Dendritic cell treated with granulocyte-macrophage colony-stimulating factor and Interleukin-4, amounts not matched to agents 40 ng/mL and 50 ng/mL, for 4 days (primary cell): ENCODE data around the gene TEX2.
"Not testable (repeated sequence)": the region's sequence is repeated elsewhere in the genome, so short reads cannot be mapped to it uniquely, and the experiment has no call there.

Experiments
- H3K27ac Mint-ChIP-seq: one replicate; pipeline ENCODE4 v1.8.0; 2022; ENCODE audit warnings: mild to moderate bottlenecking, mixed read lengths
- H3K27me3 Mint-ChIP-seq: one replicate; pipeline ENCODE4 v1.8.0; 2022; ENCODE audit warnings: mild to moderate bottlenecking, mixed read lengths
- H3K36me3 Mint-ChIP-seq: one replicate; pipeline ENCODE4 v1.8.0; 2022; ENCODE audit warnings: low read depth, mixed read lengths
- H3K4me1 Mint-ChIP-seq: one replicate; pipeline ENCODE4 v1.8.0; 2022; ENCODE audit warnings: low read depth, mixed read lengths
- H3K4me3 Mint-ChIP-seq: one replicate; pipeline ENCODE4 v1.8.0; 2022; ENCODE audit warnings: mild to moderate bottlenecking, moderate library complexity, mixed read lengths
- H3K9me3 Mint-ChIP-seq: one replicate; pipeline ENCODE4 v1.8.0; 2022; ENCODE audit warnings: mixed read lengths
- intact Hi-C: fragments of 100-400 bp; cut with micrococcal nuclease; formaldehyde crosslinking; loops from one replicate; pipeline ENCODE4 v1.15.0; 2022

The TEX2 gene

GRCh38 chr17:64185101-64185500 lies 78.0 kb downstream of the TEX2 start:
- intact Hi-C loops = no loop called here
- Mint-ChIP-seq H3K27me3 (no peaks in the 10 kb centered on the region), H3K4me3 (no peak overlapping the region), H3K36me3 (peaks cover 15% of the 10 kb centered on the region), H3K4me1 (peaks cover 56% of the 10 kb centered on the region), H3K27ac (peak overlapping the region; percentile 59), H3K9me3 (no peaks in the 10 kb centered on the region)

- intact Hi-C loops = no loop called here
- peaks cover 18% of the 10 kb centered on the region for H3K36me3 Mint-ChIP-seq
- no peak overlapping the region for H3K4me3 Mint-ChIP-seq
- H3K27me3 Mint-ChIP-seq = no peaks in the 10 kb centered on the region
- no peaks in the 10 kb centered on the region for H3K9me3 Mint-ChIP-seq
- peaks cover 68% of the 10 kb centered on the region for H3K4me1 Mint-ChIP-seq
- peak overlapping the region; percentile 39 for H3K27ac Mint-ChIP-seq
Observed at GRCh38 chr17:64183815-64184214, 79.2 kb downstream of the TEX2 start.

DNA sequence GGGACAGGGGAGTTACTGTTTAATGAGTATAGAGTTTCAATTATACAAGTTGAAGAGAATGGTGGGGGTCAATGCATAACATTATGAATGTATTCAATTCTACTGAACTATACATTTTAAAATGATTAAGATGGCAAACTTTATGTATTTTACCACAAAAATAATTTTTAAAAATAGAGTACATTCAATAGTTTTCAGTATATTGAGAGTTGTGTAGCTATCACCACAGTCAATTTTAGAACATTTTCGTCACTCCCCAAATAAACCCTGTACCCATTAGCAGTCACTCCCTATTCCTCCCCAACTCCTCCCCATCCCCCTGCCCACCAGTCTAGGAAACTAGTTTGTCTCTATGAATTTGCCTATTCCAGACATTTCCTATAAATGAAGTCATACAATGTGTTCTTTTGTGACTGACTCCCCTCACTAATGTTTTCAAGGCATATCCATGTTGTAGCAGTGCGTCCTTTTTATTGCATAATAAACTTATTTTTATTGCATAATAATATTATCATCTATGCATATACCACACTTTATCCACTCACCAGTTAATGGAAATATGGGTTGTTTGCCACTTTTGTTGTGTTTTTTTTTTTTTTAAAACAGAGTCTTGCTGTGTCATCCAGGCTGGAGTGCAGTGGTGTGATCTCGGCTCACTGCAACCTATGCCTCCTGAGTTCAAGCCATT lies 80.6 kb downstream of the TEX2 start:
- H3K36me3 Mint-ChIP-seq = peaks cover 14% of the 10 kb centered on the region
- H3K9me3 Mint-ChIP-seq = no peaks in the 10 kb centered on the region
- peak overlapping the region; percentile 58 for H3K27ac Mint-ChIP-seq
- intact Hi-C loops = no loop called here
- no peaks in the 10 kb centered on the region for H3K27me3 Mint-ChIP-seq
- H3K4me1 Mint-ChIP-seq = peaks cover 76% of the 10 kb centered on the region
- no peak overlapping the region for H3K4me3 Mint-ChIP-seq

DNA sequence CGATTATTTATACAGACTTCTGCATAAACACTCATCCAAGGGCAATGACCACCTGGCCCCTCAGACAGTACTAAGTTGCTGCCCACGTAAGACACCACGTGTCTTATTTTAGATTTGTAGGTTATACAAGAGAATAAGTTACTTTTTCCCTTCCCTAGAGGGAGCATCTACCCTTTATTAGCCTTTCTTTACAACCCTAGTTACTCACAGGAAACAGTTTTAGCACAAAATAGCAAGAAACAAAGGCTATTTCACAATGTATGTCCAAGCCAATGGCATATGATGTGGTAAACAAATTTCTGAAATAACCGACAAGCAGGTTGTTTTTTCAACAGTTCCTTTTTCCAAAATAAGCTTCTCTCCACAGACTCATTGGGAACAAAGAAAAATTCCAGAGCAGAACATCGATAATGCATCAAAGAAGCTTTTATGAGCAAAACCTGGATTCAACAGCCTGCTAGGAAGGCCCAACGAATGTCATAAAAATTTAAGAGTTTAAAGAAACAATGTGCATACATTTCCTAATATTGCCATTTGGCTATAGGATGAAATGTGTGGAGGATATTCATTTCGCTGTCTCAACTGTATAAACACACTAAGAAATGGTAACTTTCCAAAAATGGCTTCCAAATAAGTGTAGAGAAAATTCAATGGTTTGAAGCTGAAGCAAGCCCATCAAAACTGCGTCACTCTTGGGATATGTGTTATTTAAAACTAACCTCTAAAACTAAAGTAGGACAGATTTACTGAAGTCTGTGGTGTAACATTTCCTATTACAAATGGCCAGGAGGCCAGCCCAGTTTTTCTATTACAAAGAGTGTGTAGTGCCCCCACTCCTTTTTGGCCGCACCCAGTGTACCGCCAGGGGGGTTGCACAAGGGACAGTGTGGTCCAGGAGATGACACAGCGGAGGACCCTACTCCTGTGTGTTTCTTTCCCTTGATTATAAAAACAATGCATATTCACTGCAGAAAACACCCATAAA lies 82.7 kb downstream of the TEX2 start:
- intact Hi-C loops = no loop called here
- H3K4me1 Mint-ChIP-seq = peaks cover 76% of the 10 kb centered on the region
- H3K27ac Mint-ChIP-seq = peak overlapping the region; percentile 60
- peaks cover 9% of the 10 kb centered on the region for H3K36me3 Mint-ChIP-seq
- H3K27me3 Mint-ChIP-seq = no peaks in the 10 kb centered on the region
- H3K9me3 Mint-ChIP-seq = no peaks in the 10 kb centered on the region
- H3K4me3 Mint-ChIP-seq = no peak overlapping the region

- H3K4me3 Mint-ChIP-seq, intact Hi-C loops, H3K9me3 Mint-ChIP-seq, H3K27me3 Mint-ChIP-seq, H3K36me3 Mint-ChIP-seq: not testable (repeated sequence)
- peak overlapping the region; percentile 60 for H3K27ac Mint-ChIP-seq
- H3K4me1 Mint-ChIP-seq = peaks cover 77% of the 10 kb centered on the region
Observed at GRCh38 chr17:64179024-64179423, 84.0 kb downstream of the TEX2 start.

DNA sequence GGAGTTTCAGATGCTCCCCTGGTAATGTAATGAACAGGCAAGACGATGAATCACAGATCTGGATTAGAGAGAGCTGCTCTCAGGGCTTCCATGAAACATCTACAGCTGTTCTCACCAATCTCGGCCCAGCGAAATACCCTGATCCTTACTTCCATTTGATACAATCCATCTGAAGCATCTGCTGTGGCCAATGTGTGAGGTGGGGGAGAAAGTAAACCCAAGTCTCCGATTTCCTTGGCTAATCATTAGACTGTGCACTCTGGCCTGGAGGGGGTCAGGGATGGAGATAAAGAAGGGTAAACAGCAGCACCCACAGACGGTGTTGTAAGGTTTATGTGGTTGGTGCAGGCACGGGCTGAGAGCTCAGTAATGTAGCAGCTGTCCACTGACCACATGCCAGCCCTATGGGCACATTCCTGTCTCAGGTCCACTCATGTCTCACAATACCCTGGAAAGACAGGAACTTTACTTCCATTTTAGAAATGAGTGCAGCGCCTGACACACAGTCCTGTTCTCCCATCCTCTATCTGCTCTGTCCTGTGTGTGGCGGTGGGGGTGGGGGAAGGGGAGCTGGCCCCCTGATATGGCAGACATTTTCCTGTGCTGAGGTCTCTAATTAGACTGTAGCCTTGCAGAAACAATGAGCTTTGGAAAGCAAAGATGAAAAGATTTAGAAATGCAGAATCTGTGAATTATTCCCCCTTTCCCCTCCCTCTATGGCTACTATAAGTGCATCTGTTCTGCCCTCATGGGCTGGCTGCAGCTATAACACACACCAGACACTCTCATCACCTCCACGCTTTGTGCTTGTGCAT lies 84.8 kb downstream of the TEX2 start:
- Mint-ChIP-seq H3K27me3 (no peaks in the 10 kb centered on the region), H3K27ac (peak overlapping the region; percentile 0), H3K36me3 (peaks cover 9% of the 10 kb centered on the region), H3K4me3 (no peak overlapping the region), H3K4me1 (peaks cover 77% of the 10 kb centered on the region), H3K9me3 (no peaks in the 10 kb centered on the region)
- intact Hi-C loops = no loop called here

GRCh38 chr17:64177311-64178010 lies 85.6 kb downstream of the TEX2 start:
- Mint-ChIP-seq H3K9me3 (no peaks in the 10 kb centered on the region), H3K27ac (peak overlapping the region; percentile 0), H3K36me3 (peaks cover 9% of the 10 kb centered on the region), H3K4me3 (no peak overlapping the region), H3K27me3 (no peaks in the 10 kb centered on the region), H3K4me1 (peaks cover 76% of the 10 kb centered on the region)
- intact Hi-C loops = no loop called here

DNA sequence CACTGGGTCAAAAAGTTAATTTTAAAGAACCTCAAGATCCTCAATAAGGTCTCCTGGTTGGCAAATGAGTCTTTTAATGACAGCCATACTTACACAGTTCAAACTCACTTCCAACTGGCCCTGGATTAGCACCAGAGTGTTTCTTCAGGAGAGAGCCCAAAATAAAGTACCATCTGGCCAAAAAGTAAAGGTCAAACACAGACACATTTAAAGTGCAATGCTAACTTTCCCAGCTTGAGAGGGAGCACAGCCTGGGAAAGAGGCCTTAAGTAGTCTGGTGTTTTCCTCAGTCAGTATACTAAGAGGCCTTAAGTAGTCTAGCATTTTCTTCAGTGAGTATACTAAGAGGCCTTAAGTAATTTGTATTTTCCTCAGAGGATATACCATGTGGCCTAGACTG lies 86.5 kb downstream of the TEX2 start:
- H3K4me1 Mint-ChIP-seq = peaks cover 81% of the 10 kb centered on the region
- H3K9me3 Mint-ChIP-seq = no peaks in the 10 kb centered on the region
- peak overlapping the region; percentile 97 for H3K27ac Mint-ChIP-seq
- peaks cover 14% of the 10 kb centered on the region for H3K36me3 Mint-ChIP-seq
- no peak overlapping the region for H3K4me3 Mint-ChIP-seq
- intact Hi-C loops = no loop called here
- H3K27me3 Mint-ChIP-seq = no peaks in the 10 kb centered on the region

DNA sequence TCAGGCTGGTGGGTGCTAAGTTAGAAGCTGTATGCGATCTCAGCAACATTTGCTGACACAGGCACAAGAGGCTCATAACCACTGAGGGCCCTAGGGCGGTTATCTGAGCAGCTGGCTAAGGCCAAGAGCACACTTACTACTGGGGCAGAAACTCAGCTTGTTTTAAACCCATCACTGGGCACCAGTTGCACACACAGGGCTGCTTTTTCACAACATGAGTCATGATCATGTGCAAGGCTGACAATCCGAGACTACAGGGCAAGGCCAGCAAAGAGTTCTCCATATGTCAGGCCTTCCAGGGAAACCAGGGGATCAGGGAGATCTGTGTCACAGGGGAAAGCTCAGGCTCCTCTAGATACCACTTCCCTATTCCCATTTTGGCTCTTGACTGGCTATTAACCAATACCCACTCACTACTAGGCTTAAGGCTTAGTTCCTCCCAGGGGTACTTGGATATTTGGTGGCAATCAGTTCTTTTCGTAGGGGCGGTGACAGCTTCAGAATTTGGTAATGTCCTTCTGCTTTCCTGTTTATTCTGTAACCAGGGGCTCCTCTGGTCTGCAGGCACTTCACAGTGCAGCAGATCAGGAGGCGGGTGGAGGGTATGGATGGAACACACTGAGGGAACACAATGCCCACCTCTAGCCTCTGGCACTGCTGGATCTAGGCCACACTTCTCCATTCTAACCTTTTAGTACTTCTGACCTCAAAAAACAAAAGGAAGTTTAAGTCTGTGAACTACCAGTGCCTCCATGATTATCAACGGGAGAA lies 88.2 kb downstream of the TEX2 start:
- H3K36me3 Mint-ChIP-seq = peaks cover 31% of the 10 kb centered on the region
- intact Hi-C loops = no loop called here
- H3K4me1 Mint-ChIP-seq = peaks cover 72% of the 10 kb centered on the region
- peak overlapping the region; percentile 97 for H3K27ac Mint-ChIP-seq
- no peaks in the 10 kb centered on the region for H3K9me3 Mint-ChIP-seq
- H3K4me3 Mint-ChIP-seq = peak overlapping the region; percentile 44
- no peaks in the 10 kb centered on the region for H3K27me3 Mint-ChIP-seq

DNA sequence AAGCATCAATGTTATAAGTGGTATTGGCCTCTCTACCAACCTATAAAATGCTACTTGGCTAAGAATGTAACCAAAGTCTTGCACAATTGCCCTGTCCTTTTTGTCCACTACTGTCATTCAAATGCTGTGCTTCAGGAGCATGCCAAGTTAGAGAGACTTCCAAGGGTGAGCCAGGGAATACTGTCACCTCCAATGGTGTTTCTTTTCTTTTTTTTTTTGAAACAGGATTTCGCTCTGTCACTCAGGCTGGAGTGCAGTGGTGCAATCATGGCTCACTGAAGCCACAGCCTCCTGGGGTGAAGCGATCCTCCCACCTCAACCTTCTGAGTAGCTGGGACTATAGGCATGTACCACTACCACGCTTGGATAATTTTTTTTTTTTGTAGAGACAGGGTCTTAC lies 89.4 kb downstream of the TEX2 start:
- Mint-ChIP-seq H3K4me3 (no peak overlapping the region), H3K36me3 (peaks cover 37% of the 10 kb centered on the region), H3K4me1 (peaks cover 59% of the 10 kb centered on the region), H3K27me3 (no peaks in the 10 kb centered on the region), H3K9me3 (no peaks in the 10 kb centered on the region), H3K27ac (peak overlapping the region; percentile 97)
- intact Hi-C loops = no loop called here

DNA sequence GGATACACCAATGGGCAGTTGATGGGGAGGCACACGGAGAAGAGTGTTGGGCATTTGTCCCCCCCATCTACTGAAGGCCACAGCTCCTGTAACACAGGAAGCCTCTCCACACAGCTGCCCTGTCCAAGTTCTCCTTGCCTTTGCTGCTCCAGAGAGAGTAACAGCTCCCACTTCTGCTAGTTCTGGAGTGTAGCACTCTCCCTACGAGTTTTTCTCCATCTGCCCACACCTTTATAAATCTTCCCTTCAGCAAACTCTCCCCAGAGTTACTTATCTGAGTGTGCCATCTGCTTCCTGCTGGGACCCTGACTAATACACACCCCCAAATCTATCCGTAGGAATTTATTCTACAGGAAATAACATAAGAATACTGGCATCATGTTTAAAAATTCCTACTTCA lies 90.5 kb downstream of the TEX2 start:
- Mint-ChIP-seq H3K9me3 (no peaks in the 10 kb centered on the region), H3K4me1 (peaks cover 53% of the 10 kb centered on the region), H3K36me3 (peaks cover 33% of the 10 kb centered on the region), H3K27me3 (no peaks in the 10 kb centered on the region), H3K27ac (peak overlapping the region; percentile 17), H3K4me3 (no peak overlapping the region)
- intact Hi-C loops = no loop called here

GRCh38 chr17:64171041-64171440 lies 92.0 kb downstream of the TEX2 start:
- Mint-ChIP-seq H3K27me3 (no peaks in the 10 kb centered on the region), H3K4me1 (peaks cover 41% of the 10 kb centered on the region), H3K36me3 (peaks cover 44% of the 10 kb centered on the region), H3K9me3 (no peaks in the 10 kb centered on the region), H3K27ac (peak overlapping the region; percentile 1), H3K4me3 (no peak overlapping the region)
- intact Hi-C loops = no loop called here

- intact Hi-C loops = no loop called here
- Mint-ChIP-seq H3K9me3 (no peaks in the 10 kb centered on the region), H3K27ac (no peak overlapping the region), H3K27me3 (no peaks in the 10 kb centered on the region), H3K4me1 (peaks cover 33% of the 10 kb centered on the region), H3K4me3 (no peak overlapping the region), H3K36me3 (peaks cover 51% of the 10 kb centered on the region)
Observed at GRCh38 chr17:64170286-64170685, 92.8 kb downstream of the TEX2 start.
